H9 (cell line): ENCODE data around the gene PRXL2C. TPM values are rescaled to one million over a fixed set of nuclear protein-coding genes. Genes with fewer than 3 reads are reported as not detected.

Source experiments
- DNase-seq: peaks from one replicate; pipeline ENCODE4 v3.0.0-alpha.2; 2017
- H2AFZ ChIP-seq: one replicate; pipeline ENCODE4 v1.6.1; 2013; ENCODE audit warnings: mild to moderate bottlenecking, low read length, control low read depth, moderate library complexity
- H2AK5ac ChIP-seq: 2 replicates; pipeline ENCODE4 v1.6.1; 2013; ENCODE audit warnings: low read length, control low read depth, mixed read lengths; ENCODE audit not compliant: insufficient read length
- H2BK120ac ChIP-seq: one replicate; pipeline ENCODE4 v1.6.1; 2013; ENCODE audit warnings: low read depth, mild to moderate bottlenecking, low read length, control low read depth, inconsistent platforms; ENCODE audit not compliant: poor library complexity, severe bottlenecking
- H2BK12ac ChIP-seq: 2 replicates; pipeline ENCODE4 v1.6.1; 2013; ENCODE audit warnings: low read length, control low read depth, mixed read lengths, low read depth; ENCODE audit not compliant: insufficient read length
- H2BK15ac ChIP-seq: 2 replicates; pipeline ENCODE4 v1.6.1; 2013; ENCODE audit warnings: low read depth, low read length, control low read depth
- H2BK20ac ChIP-seq: one replicate; pipeline ENCODE4 v1.6.1; 2013; ENCODE audit warnings: low read depth, mild to moderate bottlenecking, low read length, control low read depth, inconsistent platforms; ENCODE audit not compliant: poor library complexity, severe bottlenecking
- H2BK5ac ChIP-seq: 2 replicates; pipeline ENCODE4 v1.6.1; 2013; ENCODE audit warnings: low read length, control low read depth, mixed read lengths; ENCODE audit not compliant: insufficient read length
- H3K14ac ChIP-seq: 2 replicates; pipeline ENCODE4 v1.6.1; 2013; ENCODE audit warnings: low read length, control low read depth; ENCODE audit not compliant: insufficient read depth
- H3K18ac ChIP-seq: 2 replicates; pipeline ENCODE4 v1.6.1; 2013; ENCODE audit warnings: low read depth, mild to moderate bottlenecking, mixed read lengths, low read length, control low read depth; ENCODE audit not compliant: insufficient read length
- H3K23ac ChIP-seq: 2 replicates; pipeline ENCODE4 v1.6.1; 2013; ENCODE audit warnings: low read length, control low read depth, mixed read lengths, low read depth; ENCODE audit not compliant: insufficient read length
- H3K23me2 ChIP-seq: 2 replicates; pipeline ENCODE4 v1.6.1; 2013; ENCODE audit warnings: low read depth, mild to moderate bottlenecking, mixed read lengths, low read length, control low read depth; ENCODE audit not compliant: insufficient read length, poor library complexity, severe bottlenecking
- H3K27ac ChIP-seq: 2 replicates; pipeline ENCODE4 v1.5.1; 2013; ENCODE audit warnings: low read length, control low read depth, mixed read lengths, low read depth; ENCODE audit not compliant: insufficient read length
- H3K27me3 ChIP-seq: 2 replicates; pipeline ENCODE4 v1.6.1; 2013; ENCODE audit warnings: low read length, control low read depth, inconsistent platforms; ENCODE audit not compliant: insufficient read depth
- H3K4ac ChIP-seq: 2 replicates; pipeline ENCODE4 v1.6.1; 2013; ENCODE audit warnings: low read depth, mild to moderate bottlenecking, control low read depth, inconsistent platforms, low read length, moderate library complexity
- H3K4me1 ChIP-seq: 2 replicates; pipeline ENCODE4 v1.6.1; 2013; ENCODE audit warnings: low read length, control low read depth, inconsistent platforms; ENCODE audit not compliant: insufficient read depth
- H3K4me2 ChIP-seq: 2 replicates; pipeline ENCODE4 v1.6.1; 2013; ENCODE audit warnings: low read length, control low read depth, mixed read lengths; ENCODE audit not compliant: insufficient read length, insufficient read depth
- H3K56ac ChIP-seq: 2 replicates; pipeline ENCODE4 v1.6.1; 2013; ENCODE audit warnings: low read depth, mild to moderate bottlenecking, mixed read lengths, low read length, control low read depth; ENCODE audit not compliant: insufficient read length
- H3K79me1 ChIP-seq: 2 replicates; pipeline ENCODE4 v1.6.1; 2013; ENCODE audit warnings: low read depth, mild to moderate bottlenecking, moderate library complexity, low read length, control low read depth, inconsistent platforms; ENCODE audit not compliant: insufficient read depth, poor library complexity, severe bottlenecking
- H3K79me2 ChIP-seq: 2 replicates; pipeline ENCODE4 v1.6.1; 2013; ENCODE audit warnings: low read length, control low read depth, inconsistent platforms; ENCODE audit not compliant: insufficient read depth
- H3K9ac ChIP-seq: 2 replicates; pipeline ENCODE4 v1.6.1; 2013; ENCODE audit warnings: low read length, control low read depth, mixed read lengths; ENCODE audit not compliant: insufficient read length; ENCODE audit errors: extremely low read depth
- H3K9me3 ChIP-seq: one replicate; pipeline ENCODE4 v1.6.1; 2013; ENCODE audit warnings: low read depth, low read length, inconsistent platforms; ENCODE audit not compliant: control insufficient read depth
- H3T11ph ChIP-seq: one replicate; pipeline ENCODE4 v1.6.1; 2013; ENCODE audit warnings: mild to moderate bottlenecking, low read length, control low read depth, inconsistent platforms
- H4K20me1 ChIP-seq: one replicate; pipeline ENCODE4 v1.6.1; 2013; ENCODE audit not compliant: control insufficient read depth, insufficient read length, insufficient read depth
- H4K5ac ChIP-seq: 2 replicates; pipeline ENCODE4 v1.6.1; 2013; ENCODE audit warnings: low read depth, mild to moderate bottlenecking, mixed read lengths, low read length, control low read depth; ENCODE audit not compliant: insufficient read length
- H4K8ac ChIP-seq: replicated peaks from 2 replicates; pipeline ENCODE4 v1.6.1; 2013; ENCODE audit warnings: low read length, control low read depth, mixed read lengths, low read depth; ENCODE audit not compliant: insufficient read length
- H4K91ac ChIP-seq: 2 replicates; pipeline ENCODE4 v1.6.1; 2013; ENCODE audit warnings: low read depth, mild to moderate bottlenecking, moderate library complexity, mixed read lengths, low read length, control low read depth; ENCODE audit not compliant: insufficient read length
- H3K27ac Mint-ChIP-seq, 3 experiments: 2 replicates in 2 of 3; 3 replicates in 1 of 3; pipeline ENCODE4 v1.8.0; 2020 to 2021; ENCODE audit warnings: mixed read lengths in 3 of 3, mild to moderate bottlenecking in 1 of 3, moderate library complexity in 1 of 3
- H3K27me3 Mint-ChIP-seq: 2 replicates; pipeline ENCODE4 v1.8.0; 2021; ENCODE audit warnings: low read depth, mild to moderate bottlenecking, moderate library complexity, mixed read lengths
- H3K36me3 Mint-ChIP-seq, 3 experiments: 2 replicates in 2 of 3; 3 replicates in 1 of 3; pipeline ENCODE4 v1.8.0; 2020 to 2021; ENCODE audit warnings: low read depth in 3 of 3, mixed read lengths in 3 of 3; ENCODE audit not compliant: insufficient read depth in 1 of 3
- H3K4me1 Mint-ChIP-seq, 2 experiments: 2 replicates each; pipeline ENCODE4 v1.8.0; 2020; ENCODE audit warnings: mixed read lengths in 2 of 2
- H3K4me3 Mint-ChIP-seq, 2 experiments: 2 replicates in 1 of 2; 3 replicates in 1 of 2; pipeline ENCODE4 v1.8.0; 2020 to 2021; ENCODE audit warnings: mild to moderate bottlenecking in 2 of 2, mixed read lengths in 2 of 2, moderate library complexity in 1 of 2
- H3K9me3 Mint-ChIP-seq, 2 experiments: 2 replicates in 1 of 2; 3 replicates in 1 of 2; pipeline ENCODE4 v1.8.0; 2020; ENCODE audit warnings: mild to moderate bottlenecking in 2 of 2, mixed read lengths in 2 of 2, moderate library complexity in 1 of 2
- WGBS: extraction: QIAGEN DNeasy Blood & Tissue Kit; methylation state at CpG from one replicate; pipeline ENCODE4 v1.1.7; 2013; ENCODE audit warnings: missing lambda C conversion rate, low lambda C conversion rate, mixed read lengths; ENCODE audit not compliant: insufficient read length; ENCODE audit errors: extremely low coverage; 5-methylcytosine and 5-hydroxymethylcytosine counted together
- total RNA-seq: library from RNA; stranded (reverse); gene quantifications from 2 replicates; pipeline ENCODE4 v1.2.1, GENCODE V29; 2021
- TF ChIP-seq, protein P1 (sequence below): fragments of 200-600 bp; sonication (generic); conservative IDR thresholded peaks from 3 replicates; pipeline ENCODE4 v1.8.0; 2021; ENCODE audit warnings: antibody characterized with exemption, mild to moderate bottlenecking

The PRXL2C gene
- total RNA-seq, 1 experiment from 2014 or later, result 4.7 TPM

GRCh38 chr9:96663506-96664120 is 8.5 kb upstream of the PRXL2C start:
- Histone ChIP-seq H3K4me1 (no peaks in the 10 kb centered on the region), H3K27ac (no peak overlapping the region), H2BK12ac (no peak overlapping the region), H4K5ac (no peak overlapping the region), H2BK15ac (no peak overlapping the region), H3K27me3 (no peaks in the 10 kb centered on the region), H3K4me2 (no peak overlapping the region), H3K4ac (no peak overlapping the region), H3K23me2 (no peaks in the 10 kb centered on the region), H2AFZ (no peak overlapping the region), H3T11ph (no peak overlapping the region), H2BK20ac (no peak overlapping the region), H2BK120ac (no peak overlapping the region), H3K23ac (no peak overlapping the region), H3K18ac (no peak overlapping the region), H3K56ac (no peak overlapping the region), H3K79me1 (no peaks in the 10 kb centered on the region), H3K9me3 (no peaks in the 10 kb centered on the region), H2BK5ac (no peak overlapping the region), H4K20me1 (no peaks in the 10 kb centered on the region), H4K91ac (no peak overlapping the region), H3K14ac (no peak overlapping the region), H4K8ac (no peak overlapping the region), H3K79me2 (no peaks in the 10 kb centered on the region), H3K9ac (no peak overlapping the region), H2AK5ac (no peak overlapping the region)
- TF ChIP-seq, protein P1, sequence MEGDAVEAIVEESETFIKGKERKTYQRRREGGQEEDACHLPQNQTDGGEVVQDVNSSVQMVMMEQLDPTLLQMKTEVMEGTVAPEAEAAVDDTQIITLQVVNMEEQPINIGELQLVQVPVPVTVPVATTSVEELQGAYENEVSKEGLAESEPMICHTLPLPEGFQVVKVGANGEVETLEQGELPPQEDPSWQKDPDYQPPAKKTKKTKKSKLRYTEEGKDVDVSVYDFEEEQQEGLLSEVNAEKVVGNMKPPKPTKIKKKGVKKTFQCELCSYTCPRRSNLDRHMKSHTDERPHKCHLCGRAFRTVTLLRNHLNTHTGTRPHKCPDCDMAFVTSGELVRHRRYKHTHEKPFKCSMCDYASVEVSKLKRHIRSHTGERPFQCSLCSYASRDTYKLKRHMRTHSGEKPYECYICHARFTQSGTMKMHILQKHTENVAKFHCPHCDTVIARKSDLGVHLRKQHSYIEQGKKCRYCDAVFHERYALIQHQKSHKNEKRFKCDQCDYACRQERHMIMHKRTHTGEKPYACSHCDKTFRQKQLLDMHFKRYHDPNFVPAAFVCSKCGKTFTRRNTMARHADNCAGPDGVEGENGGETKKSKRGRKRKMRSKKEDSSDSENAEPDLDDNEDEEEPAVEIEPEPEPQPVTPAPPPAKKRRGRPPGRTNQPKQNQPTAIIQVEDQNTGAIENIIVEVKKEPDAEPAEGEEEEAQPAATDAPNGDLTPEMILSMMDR, result no peak
- Mint-ChIP-seq H3K9me3 (no peaks in the 10 kb centered on the region), H3K27ac (no peak overlapping the region), H3K4me3 (no peak overlapping the region), H3K27me3 (peaks cover 3% of the 10 kb centered on the region), H3K4me1 (0 out of 4 replicates have a peak, but pooled peaks cover 0 to 2% of the 10 kb centered on the region in 2 experiments), H3K36me3 (no peaks in the 10 kb centered on the region)
- no CpG with 5 or more reads among the region's 20 CpGs for WGBS
- DNase-seq, result peak; percentile 43
